Measurements from ENCODE around the gene COL5A1. TPM values are rescaled to one million over a fixed set of nuclear protein-coding genes. Genes with fewer than 3 reads are reported as not detected.

Gene COL5A1
- total RNA-seq, 1 experiment from 2014 or later = 9.5 TPM

DNA sequence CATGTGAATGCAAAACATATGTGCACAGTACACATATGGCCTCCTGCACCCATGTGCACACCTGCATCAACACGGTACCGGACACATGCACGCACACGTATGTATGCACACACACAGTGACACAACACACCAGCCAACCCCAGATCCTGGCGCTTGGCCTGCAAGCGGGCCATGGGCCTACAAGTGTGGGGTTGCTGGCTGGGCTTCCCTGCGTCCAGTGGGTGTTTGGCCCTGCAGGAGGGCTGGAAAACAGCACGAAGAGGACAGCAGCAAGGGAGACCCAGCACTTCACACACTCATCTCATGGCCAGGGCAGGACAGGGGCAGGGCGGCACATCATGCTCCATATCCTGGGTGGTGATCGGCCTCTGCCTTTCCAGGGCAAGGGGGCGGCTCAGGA, 77.7 kb downstream of the COL5A1 start:
- no peak for DNase-seq
- Histone ChIP-seq H3K4ac (ENCODE audit: low read depth, low read length) (no peak overlapping the region), H3K27ac (ENCODE audit: insufficient read length, low read depth, low read length) (no peak overlapping the region), H3K4me2 (ENCODE audit: insufficient read depth, insufficient read length, low read length) (no peak overlapping the region), H3K9me3 (ENCODE audit: control insufficient read depth, low read depth, low read length) (no peaks in the 10 kb centered on the region), H3K27me3 (ENCODE audit: insufficient read depth, low read length) (no peaks in the 10 kb centered on the region), H2BK5ac (ENCODE audit: insufficient read length, low read length) (no peak overlapping the region), H2AK5ac (ENCODE audit: insufficient read length, low read length) (no peak overlapping the region), H4K20me1 (ENCODE audit: control insufficient read depth, insufficient read depth, insufficient read length) (no peaks in the 10 kb centered on the region), H2AFZ (ENCODE audit: low read length) (no peak overlapping the region), H3K14ac (ENCODE audit: insufficient read depth, low read length) (no peak overlapping the region), H2BK15ac (ENCODE audit: low read depth, low read length) (no peak overlapping the region), H3K23me2 (ENCODE audit: insufficient read length, low read depth, low read length, poor library complexity, severe bottlenecking) (no peaks in the 10 kb centered on the region), H3K79me2 (ENCODE audit: insufficient read depth, low read length) (no peaks in the 10 kb centered on the region), H3K18ac (ENCODE audit: insufficient read length, low read depth, low read length) (no peak overlapping the region), H3K9ac (ENCODE audit: extremely low read depth, insufficient read length, low read length) (no peak overlapping the region), H3T11ph (ENCODE audit: low read length) (no peak overlapping the region), H2BK120ac (ENCODE audit: low read depth, low read length, poor library complexity, severe bottlenecking) (no peak overlapping the region), H3K79me1 (ENCODE audit: insufficient read depth, low read depth, low read length, poor library complexity, severe bottlenecking) (no peaks in the 10 kb centered on the region), H4K8ac (replicated peaks; ENCODE audit: insufficient read length, low read depth, low read length) (no peak overlapping the region), H2BK20ac (ENCODE audit: low read depth, low read length, poor library complexity, severe bottlenecking) (no peak overlapping the region), H4K5ac (ENCODE audit: insufficient read length, low read depth, low read length) (no peak overlapping the region), H3K56ac (ENCODE audit: insufficient read length, low read depth, low read length) (no peak overlapping the region), H3K4me1 (ENCODE audit: insufficient read depth, low read length) (no peaks in the 10 kb centered on the region), H3K23ac (ENCODE audit: insufficient read length, low read depth, low read length) (no peak overlapping the region), H4K91ac (ENCODE audit: insufficient read length, low read depth, low read length) (no peak overlapping the region), H2BK12ac (ENCODE audit: insufficient read length, low read depth, low read length) (no peak overlapping the region)
- Mint-ChIP-seq H3K27me3 (ENCODE audit: low read depth) (no peaks in the 10 kb centered on the region; the same call in 1 of the 2 replicates), H3K4me3 (no peak overlapping the region; a peak in 1 of 5 replicates), H3K27ac (no peak overlapping the region; a peak in 1 of 7 replicates), H3K9me3 (peaks cover 7 to 9% of the 10 kb centered on the region in 2 experiments), H3K4me1 (peaks cover 3 to 4% of the 10 kb centered on the region in 2 experiments; a peak in 3 of 4 replicates), H3K36me3 (ENCODE audit: insufficient read depth in 1 of 3, low read depth in 3 of 3) (peaks cover 2 to 7% (median 5%) of the 10 kb centered on the region in 3 experiments; a peak in 5 of 7 replicates)
- no peak for TF ChIP-seq CTCF (conservative IDR thresholded peaks at IDR 0.05)
- WGBS (ENCODE audit: extremely low coverage, insufficient read length, low lambda C conversion rate) = no CpG with 5 or more reads among the region's 11 CpGs
